HepG2 (cell line): Measurements from ENCODE around the gene AP2A2. TPM values are rescaled to one million over a fixed set of nuclear protein-coding genes. Genes with fewer than 3 reads are reported as not detected.
A peak's percentile ranks its signal among the peaks of the same experiment; 100 is the strongest.

Experiments used
- ATF1 ChIP-seq: IDR thresholded peaks from 2 replicates; pipeline ENCODE4 v1.6.1; 2016; ENCODE audit warnings: mild to moderate bottlenecking, control low read depth
- EP300 ChIP-seq, 3 experiments: sonication (generic) in 1 of 3; formaldehyde crosslinking in 1 of 3; IDR thresholded peaks; 2 replicates each; pipeline versions ENCODE4 v1.5.1 to v1.6.1; 2011 to 2020; ENCODE audit warnings: low read depth in 2 of 3, low read length in 2 of 3, borderline replicate concordance in 1 of 3, improper control_type of control experiment in 1 of 3, mild to moderate bottlenecking in 1 of 3, missing genetic modification reagents in 1 of 3, moderate library complexity in 1 of 3
- KAT2B ChIP-seq: fragments of 150-350 bp; IDR thresholded peaks from 2 replicates; pipeline ENCODE4 v1.6.1; 2014; ENCODE audit warnings: low read depth, low read length, borderline replicate concordance
- MEIS1 ChIP-seq: sonication (generic); formaldehyde crosslinking; IDR thresholded peaks from 2 replicates; pipeline ENCODE4 v1.9.0; 2021; ENCODE audit warnings: mild to moderate bottlenecking, missing genetic modification reagents, moderate library complexity, borderline replicate concordance
- MTA1 ChIP-seq: sonication (generic); formaldehyde crosslinking; IDR thresholded peaks from 2 replicates; pipeline ENCODE4 v1.4.0; 2020; ENCODE audit warnings: missing genetic modification reagents, mild to moderate bottlenecking, borderline replicate concordance
- PAX8 ChIP-seq: sonication (generic); formaldehyde crosslinking; IDR thresholded peaks from 2 replicates; pipeline ENCODE4 v1.8.0; 2022; ENCODE audit warnings: mild to moderate bottlenecking, missing genetic modification reagents, borderline replicate concordance
- PCBP1 ChIP-seq: fragments of 200-400 bp; formaldehyde crosslinking; IDR thresholded peaks from 2 replicates; pipeline ENCODE4 v1.6.1; 2017; ENCODE audit warnings: mild to moderate bottlenecking, low read depth, low read length, borderline replicate concordance
- SIN3A ChIP-seq: IDR thresholded peaks from 2 replicates; pipeline ENCODE4 v1.6.1; 2011; ENCODE audit warnings: low read depth, mild to moderate bottlenecking, control low read depth, low read length, borderline replicate concordance
- ZNF317 ChIP-seq: sonication (generic); formaldehyde crosslinking; IDR thresholded peaks from 2 replicates; pipeline ENCODE4 v1.5.0; 2020; ENCODE audit warnings: mild to moderate bottlenecking, missing genetic modification reagents
- ZNF761 ChIP-seq: sonication (generic); formaldehyde crosslinking; conservative IDR thresholded peaks from 2 replicates; pipeline ENCODE4 v1.4.0; 2020; ENCODE audit warnings: mild to moderate bottlenecking, missing genetic modification reagents
- polyA plus RNA-seq, 8 experiments: library from polyadenylated mRNA; depleted of rRNA in 3 of 8; stranded (reverse) in 7 of 8; unstranded in 1 of 8; fragments of >200 nt; fragmentation: Illumina TruSeq in 4 of 8; extraction: Trizol in 4 of 8; gene quantifications; 2 replicates each; pipeline versions ENCODE4 v1.2.1 to v1.2.3, GENCODE V29; 2011 to 2016; ENCODE audit warnings: low read depth in 4 of 8, missing spikeins in 1 of 8, mixed read lengths in 1 of 8; ENCODE audit not compliant: insufficient read depth in 1 of 8
- total RNA-seq, 5 experiments: library from RNA; depleted of rRNA; stranded (reverse); fragments of >200 nt; fragmentation: Illumina TruSeq; extraction: Trizol; gene quantifications; 2 replicates each; pipeline ENCODE4 v1.2.3, GENCODE V29; 2016; ENCODE audit warnings: low read depth in 1 of 5
- TF ChIP-seq, protein P1 (sequence below): IDR thresholded peaks from 2 replicates; pipeline ENCODE4 v1.6.1; 2016; ENCODE audit warnings: missing biosample characterization, missing genetic modification reagents, low read depth
- TF ChIP-seq, protein P2 (sequence below): sonication (generic); formaldehyde crosslinking; IDR thresholded peaks from 2 replicates; pipeline ENCODE4 v1.4.0; 2020; ENCODE audit warnings: missing genetic modification reagents, borderline replicate concordance
- TF ChIP-seq, protein P3 (sequence below): sonication (generic); formaldehyde crosslinking; IDR thresholded peaks from 2 replicates; pipeline ENCODE4 v1.5.0; 2020; ENCODE audit warnings: mild to moderate bottlenecking, missing genetic modification reagents, borderline replicate concordance
- TF ChIP-seq, protein P4 (sequence below): sonication (generic); formaldehyde crosslinking; IDR thresholded peaks from 2 replicates; pipeline ENCODE4 v1.8.1; 2023; ENCODE audit warnings: missing genetic modification reagents, mild to moderate bottlenecking, borderline replicate concordance

AP2A2 gene
- total and polyA plus RNA-seq, 2 of the 13 experiments (the other 11 are each of a cell fraction or from before 2014, with no cell fraction given), result 25.7 to 75.7 TPM

DNA sequence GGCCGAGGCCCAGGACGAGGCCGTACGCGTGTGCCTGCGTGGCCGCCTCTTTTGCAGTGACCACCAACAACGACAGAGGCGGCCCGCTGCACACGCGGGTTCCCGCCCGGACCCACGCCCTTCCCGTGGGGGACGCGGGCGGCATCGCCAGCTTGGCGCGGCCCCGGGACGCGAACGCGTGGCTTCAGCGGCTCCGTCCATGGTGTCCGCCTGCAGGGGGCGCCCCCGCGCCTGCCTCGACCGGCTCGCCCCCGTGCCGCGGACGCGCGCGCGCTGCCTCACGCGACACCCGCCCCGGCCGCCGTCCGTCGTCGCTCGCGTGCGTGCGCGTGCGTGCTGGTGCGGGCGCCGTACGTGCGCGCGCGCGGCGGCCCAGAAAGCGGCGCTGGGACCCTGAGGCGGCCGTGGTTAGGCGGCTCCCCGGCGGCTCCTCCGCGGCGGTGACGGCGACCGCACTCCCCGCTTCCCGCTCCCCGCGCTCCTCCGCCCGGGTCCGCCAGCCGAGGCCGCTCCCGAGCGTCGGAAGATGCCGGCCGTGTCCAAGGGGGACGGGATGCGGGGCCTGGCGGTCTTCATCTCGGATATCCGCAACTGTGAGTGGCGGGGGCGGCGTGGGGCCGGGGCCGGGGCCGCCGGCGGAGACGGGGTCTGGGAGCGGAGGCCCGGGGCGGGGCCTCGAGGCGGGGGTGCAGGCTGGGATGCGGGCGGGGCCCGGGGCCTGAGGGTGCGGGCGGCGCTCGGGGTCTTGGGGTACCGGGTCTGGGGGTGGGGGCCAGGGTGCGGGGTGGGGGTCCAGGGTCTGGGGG lies at the start of gene AP2A2 (continued):
- TF ChIP-seq ZNF761 (CRISPR knock-in tag) (no peak; the same call in 1 of the 2 replicates), KAT2B (no peak), PAX8 (no peak; the same call in 1 of the 2 replicates), MEIS1 (CRISPR knock-in tag) (0 out of 2 replicates have a peak, but pooled peaks have one; percentile 45), SIN3A (no peak), EP300 (IDR thresholded peaks at IDR 0.05; ENCODE audit: low read depth in 2 of 2, low read length in 2 of 2) (no peak), EP300 (CRISPR knock-in tag; IDR thresholded peaks at IDR 0.05; ENCODE audit: borderline replicate concordance) (no peak), ATF1 (no peak), PCBP1 (no peak), MTA1 (CRISPR knock-in tag) (no peak), ZNF317 (CRISPR knock-in tag) (no peak)
- TF ChIP-seq, protein P1, sequence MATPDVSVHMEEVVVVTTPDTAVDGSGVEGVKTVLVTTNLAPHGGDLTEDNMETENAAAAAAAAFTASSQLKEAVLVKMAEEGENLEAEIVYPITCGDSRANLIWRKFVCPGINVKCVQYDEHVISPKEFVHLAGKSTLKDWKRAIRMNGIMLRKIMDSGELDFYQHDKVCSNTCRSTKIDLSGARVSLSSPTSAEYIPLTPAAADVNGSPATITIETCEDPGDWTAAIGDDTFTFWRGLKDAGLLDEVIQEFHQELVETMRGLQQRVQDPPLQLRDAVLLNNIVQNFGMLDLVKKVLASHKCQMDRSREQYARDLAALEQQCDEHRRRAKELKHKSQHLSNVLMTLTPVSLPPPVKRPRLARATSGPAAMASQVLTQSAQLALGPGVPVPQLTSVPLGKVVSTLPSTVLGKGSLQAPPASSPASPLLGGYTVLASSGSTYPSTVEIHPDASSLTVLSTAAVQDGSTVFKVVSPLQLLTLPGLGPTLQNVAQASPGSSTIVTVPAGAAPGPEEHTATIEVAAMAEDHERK, result peak; percentile 90
- TF ChIP-seq, protein P2, sequence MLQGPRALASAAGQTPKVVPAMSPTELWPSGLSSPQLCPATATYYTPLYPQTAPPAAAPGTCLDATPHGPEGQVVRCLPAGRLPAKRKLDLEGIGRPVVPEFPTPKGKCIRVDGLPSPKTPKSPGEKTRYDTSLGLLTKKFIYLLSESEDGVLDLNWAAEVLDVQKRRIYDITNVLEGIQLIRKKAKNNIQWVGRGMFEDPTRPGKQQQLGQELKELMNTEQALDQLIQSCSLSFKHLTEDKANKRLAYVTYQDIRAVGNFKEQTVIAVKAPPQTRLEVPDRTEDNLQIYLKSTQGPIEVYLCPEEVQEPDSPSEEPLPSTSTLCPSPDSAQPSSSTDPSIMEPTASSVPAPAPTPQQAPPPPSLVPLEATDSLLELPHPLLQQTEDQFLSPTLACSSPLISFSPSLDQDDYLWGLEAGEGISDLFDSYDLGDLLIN, result no peak
- TF ChIP-seq, protein P3, sequence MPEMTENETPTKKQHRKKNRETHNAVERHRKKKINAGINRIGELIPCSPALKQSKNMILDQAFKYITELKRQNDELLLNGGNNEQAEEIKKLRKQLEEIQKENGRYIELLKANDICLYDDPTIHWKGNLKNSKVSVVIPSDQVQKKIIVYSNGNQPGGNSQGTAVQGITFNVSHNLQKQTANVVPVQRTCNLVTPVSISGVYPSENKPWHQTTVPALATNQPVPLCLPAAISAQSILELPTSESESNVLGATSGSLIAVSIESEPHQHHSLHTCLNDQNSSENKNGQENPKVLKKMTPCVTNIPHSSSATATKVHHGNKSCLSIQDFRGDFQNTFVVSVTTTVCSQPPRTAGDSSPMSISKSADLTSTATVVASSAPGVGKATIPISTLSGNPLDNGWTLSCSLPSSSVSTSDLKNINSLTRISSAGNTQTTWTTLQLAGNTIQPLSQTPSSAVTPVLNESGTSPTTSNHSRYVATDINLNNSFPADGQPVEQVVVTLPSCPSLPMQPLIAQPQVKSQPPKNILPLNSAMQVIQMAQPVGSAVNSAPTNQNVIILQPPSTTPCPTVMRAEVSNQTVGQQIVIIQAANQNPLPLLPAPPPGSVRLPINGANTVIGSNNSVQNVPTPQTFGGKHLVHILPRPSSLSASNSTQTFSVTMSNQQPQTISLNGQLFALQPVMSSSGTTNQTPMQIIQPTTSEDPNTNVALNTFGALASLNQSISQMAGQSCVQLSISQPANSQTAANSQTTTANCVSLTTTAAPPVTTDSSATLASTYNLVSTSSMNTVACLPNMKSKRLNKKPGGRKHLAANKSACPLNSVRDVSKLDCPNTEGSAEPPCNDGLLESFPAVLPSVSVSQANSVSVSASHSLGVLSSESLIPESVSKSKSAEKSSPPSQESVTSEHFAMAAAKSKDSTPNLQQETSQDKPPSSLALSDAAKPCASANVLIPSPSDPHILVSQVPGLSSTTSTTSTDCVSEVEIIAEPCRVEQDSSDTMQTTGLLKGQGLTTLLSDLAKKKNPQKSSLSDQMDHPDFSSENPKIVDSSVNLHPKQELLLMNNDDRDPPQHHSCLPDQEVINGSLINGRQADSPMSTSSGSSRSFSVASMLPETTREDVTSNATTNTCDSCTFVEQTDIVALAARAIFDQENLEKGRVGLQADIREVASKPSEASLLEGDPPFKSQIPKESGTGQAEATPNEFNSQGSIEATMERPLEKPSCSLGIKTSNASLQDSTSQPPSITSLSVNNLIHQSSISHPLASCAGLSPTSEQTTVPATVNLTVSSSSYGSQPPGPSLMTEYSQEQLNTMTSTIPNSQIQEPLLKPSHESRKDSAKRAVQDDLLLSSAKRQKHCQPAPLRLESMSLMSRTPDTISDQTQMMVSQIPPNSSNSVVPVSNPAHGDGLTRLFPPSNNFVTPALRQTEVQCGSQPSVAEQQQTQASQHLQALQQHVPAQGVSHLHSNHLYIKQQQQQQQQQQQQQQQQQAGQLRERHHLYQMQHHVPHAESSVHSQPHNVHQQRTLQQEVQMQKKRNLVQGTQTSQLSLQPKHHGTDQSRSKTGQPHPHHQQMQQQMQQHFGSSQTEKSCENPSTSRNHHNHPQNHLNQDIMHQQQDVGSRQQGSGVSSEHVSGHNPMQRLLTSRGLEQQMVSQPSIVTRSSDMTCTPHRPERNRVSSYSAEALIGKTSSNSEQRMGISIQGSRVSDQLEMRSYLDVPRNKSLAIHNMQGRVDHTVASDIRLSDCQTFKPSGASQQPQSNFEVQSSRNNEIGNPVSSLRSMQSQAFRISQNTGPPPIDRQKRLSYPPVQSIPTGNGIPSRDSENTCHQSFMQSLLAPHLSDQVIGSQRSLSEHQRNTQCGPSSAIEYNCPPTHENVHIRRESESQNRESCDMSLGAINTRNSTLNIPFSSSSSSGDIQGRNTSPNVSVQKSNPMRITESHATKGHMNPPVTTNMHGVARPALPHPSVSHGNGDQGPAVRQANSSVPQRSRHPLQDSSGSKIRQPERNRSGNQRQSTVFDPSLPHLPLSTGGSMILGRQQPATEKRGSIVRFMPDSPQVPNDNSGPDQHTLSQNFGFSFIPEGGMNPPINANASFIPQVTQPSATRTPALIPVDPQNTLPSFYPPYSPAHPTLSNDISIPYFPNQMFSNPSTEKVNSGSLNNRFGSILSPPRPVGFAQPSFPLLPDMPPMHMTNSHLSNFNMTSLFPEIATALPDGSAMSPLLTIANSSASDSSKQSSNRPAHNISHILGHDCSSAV, result no peak
- TF ChIP-seq, protein P4, sequence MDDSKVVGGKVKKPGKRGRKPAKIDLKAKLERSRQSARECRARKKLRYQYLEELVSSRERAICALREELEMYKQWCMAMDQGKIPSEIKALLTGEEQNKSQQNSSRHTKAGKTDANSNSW (CRISPR knock-in tag), result no peak
